GM10248 (cell line): ENCODE data around the gene CNR2.

Experiments
- CTCF ChIA-PET: fragments of 300-600 bp; sonication (Branson Sonifier 250); formaldehyde crosslinking; extraction: SDS; loops from one replicate; lab custom pipeline; 2021; ENCODE audit warnings: antibody characterized with exemption; lab: Yijun Ruan, JAX
- POLR2A ChIA-PET: fragments of 350-650 bp; sonication (Branson Sonifier 250); formaldehyde crosslinking; extraction: SDS; loops from one replicate; lab custom pipeline; 2020; ENCODE audit warnings: antibody characterized with exemption; lab: Yijun Ruan, JAX
- DNase-seq: peaks from one replicate; pipeline ENCODE4 v3.0.0; 2012; ENCODE audit errors: extremely low spot score
- TF ChIP-seq, protein P1 (sequence below): IDR thresholded peaks from 2 replicates; pipeline ENCODE4 v1.5.1; 2012; ENCODE audit warnings: mild to moderate bottlenecking, low read depth; ENCODE audit errors: extremely low read depth, missing control alignments, control extremely low read depth

Gene CNR2

DNA sequence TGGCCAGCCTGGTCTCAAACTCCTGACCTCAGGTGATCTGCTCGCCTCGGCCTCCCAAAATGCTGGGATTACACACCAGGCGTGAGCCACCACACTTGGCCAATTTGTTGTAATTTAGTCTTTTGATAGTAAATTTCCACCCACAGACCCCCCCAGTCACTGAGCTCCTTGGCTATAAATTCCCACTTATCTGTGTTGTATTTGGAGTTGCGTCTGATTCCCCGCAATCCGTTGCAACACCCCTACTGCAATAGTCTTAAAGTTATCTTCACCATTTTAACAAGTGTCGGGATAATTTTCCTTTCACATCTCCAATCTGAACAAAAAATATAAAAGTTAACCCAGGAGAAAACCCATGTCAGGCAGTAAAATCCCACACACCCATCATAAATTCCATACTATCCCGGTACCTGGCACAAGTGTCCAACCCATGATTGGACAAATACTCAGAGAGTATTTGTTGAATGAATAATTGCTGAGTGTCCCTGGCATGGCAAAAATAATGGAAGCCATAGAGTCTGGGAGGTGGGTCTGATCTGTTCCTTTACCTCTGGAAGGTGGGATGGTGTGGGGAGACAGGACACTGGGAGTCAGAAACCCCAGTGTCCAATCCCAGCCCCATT is 9.3 kb upstream of the CNR2 start:
- DNase-seq: no peak
- CTCF ChIA-PET: interaction anchor here (1.0 to 8.1 kb wide), 2 partner anchors 12 to 110 kb away, joined by 3 to 180 read pairs; no protein-coding TSS in a partner anchor
- POLR2A ChIA-PET: no interaction called here

GRCh38 chr1:23916209-23917131 is 3.3 kb upstream of the CNR2 start:
- CTCF ChIA-PET: interaction anchor here (0.6 to 8.1 kb wide), 48 partner anchors 8 to 362 kb away, joined by 3 to 180 read pairs (median 4); partner anchors contain the start of genes FUCA1, HMGCL, PITHD1 and PNRC2
- TF ChIP-seq, protein P1, sequence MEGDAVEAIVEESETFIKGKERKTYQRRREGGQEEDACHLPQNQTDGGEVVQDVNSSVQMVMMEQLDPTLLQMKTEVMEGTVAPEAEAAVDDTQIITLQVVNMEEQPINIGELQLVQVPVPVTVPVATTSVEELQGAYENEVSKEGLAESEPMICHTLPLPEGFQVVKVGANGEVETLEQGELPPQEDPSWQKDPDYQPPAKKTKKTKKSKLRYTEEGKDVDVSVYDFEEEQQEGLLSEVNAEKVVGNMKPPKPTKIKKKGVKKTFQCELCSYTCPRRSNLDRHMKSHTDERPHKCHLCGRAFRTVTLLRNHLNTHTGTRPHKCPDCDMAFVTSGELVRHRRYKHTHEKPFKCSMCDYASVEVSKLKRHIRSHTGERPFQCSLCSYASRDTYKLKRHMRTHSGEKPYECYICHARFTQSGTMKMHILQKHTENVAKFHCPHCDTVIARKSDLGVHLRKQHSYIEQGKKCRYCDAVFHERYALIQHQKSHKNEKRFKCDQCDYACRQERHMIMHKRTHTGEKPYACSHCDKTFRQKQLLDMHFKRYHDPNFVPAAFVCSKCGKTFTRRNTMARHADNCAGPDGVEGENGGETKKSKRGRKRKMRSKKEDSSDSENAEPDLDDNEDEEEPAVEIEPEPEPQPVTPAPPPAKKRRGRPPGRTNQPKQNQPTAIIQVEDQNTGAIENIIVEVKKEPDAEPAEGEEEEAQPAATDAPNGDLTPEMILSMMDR: peak; percentile 74

More for the DNA sequence above, 9.3 kb upstream of the CNR2 start:
- TF ChIP-seq, protein P1: no peak

GRCh38 chr1:23915466-23915865 is 2.3 kb upstream of the CNR2 start:
- TF ChIP-seq, protein P1: peak; percentile 11
- DNase-seq: no peak
- POLR2A ChIA-PET: interaction anchor here (0.5 kb wide), 1 partner anchor 362 kb away, joined by 4 read pairs; no protein-coding TSS in a partner anchor
- CTCF ChIA-PET: interaction anchor here (1.2 to 8.1 kb wide), 14 partner anchors 10 to 361 kb away, joined by 3 to 180 read pairs (median 11); partner anchors contain the start of genes HMGCL and PITHD1

More at GRCh38 chr1:23916209-23917131, 3.3 kb upstream of the CNR2 start:
- POLR2A ChIA-PET: interaction anchor here (0.5 to 1.0 kb wide), 2 partner anchors 144 to 363 kb away, joined by 4 read pairs; no protein-coding TSS in a partner anchor
- peak; percentile 87 for DNase-seq

- POLR2A ChIA-PET: no interaction called here
- CTCF ChIA-PET: interaction anchor here (2.0 to 8.1 kb wide), 6 partner anchors 10 to 144 kb away, joined by 7 to 180 read pairs (median 52); partner anchors contain the start of gene PITHD1
- no peak for DNase-seq
- TF ChIP-seq, protein P1: no peak
Measured at GRCh38 chr1:23914921-23915320, 1.8 kb upstream of the CNR2 start.

GRCh38 chr1:23911921-23912320 is 1.2 kb downstream of the CNR2 start:
- ChIA-PET CTCF (interaction anchor here (0.9 to 7.0 kb wide), 3 partner anchors 64 to 101 kb away, joined by 3 to 57 read pairs (median 3); no protein-coding TSS in a partner anchor), POLR2A (no interaction called here)
- TF ChIP-seq, protein P1: no peak
- no peak for DNase-seq
